NOMO-1 treated with DMSO at 0.1 percent for 48 hours (cell line): ENCODE data around the gene MPZL2.

ENCODE experiments used
- DNase-seq: peaks from one replicate; lab custom pipeline; 2025; ENCODE audit not compliant: unreplicated experiment; lab: John Stamatoyannopoulos, UW

Gene MPZL2

GRCh38 chr11:118283756-118284350, 19.8 kb upstream of the MPZL2 start:
- no peak for DNase-seq

GRCh38 chr11:118283037-118283636, 19.0 kb upstream of the MPZL2 start:
- DNase-seq: no peak

GRCh38 chr11:118282606-118283005, 18.5 kb upstream of the MPZL2 start:
- DNase-seq: no peak

- DNase-seq: no peak
Measured at GRCh38 chr11:118281284-118281683, 17.2 kb upstream of the MPZL2 start.

- DNase-seq: no peak
Measured at GRCh38 chr11:118277312-118277711, 13.2 kb upstream of the MPZL2 start.

GRCh38 chr11:118276422-118276821, 12.3 kb upstream of the MPZL2 start:
- DNase-seq: no peak

GRCh38 chr11:118275176-118275575, 11.1 kb upstream of the MPZL2 start:
- DNase-seq: no peak

- no peak for DNase-seq
Measured at GRCh38 chr11:118274186-118274585, 10.1 kb upstream of the MPZL2 start.

- no peak for DNase-seq
Measured at GRCh38 chr11:118272001-118272400, 7.9 kb upstream of the MPZL2 start.

GRCh38 chr11:118267486-118267885, 3.4 kb upstream of the MPZL2 start:
- DNase-seq: no peak

GRCh38 chr11:118265954-118266353, 1.9 kb upstream of the MPZL2 start:
- no peak for DNase-seq

- no peak for DNase-seq
Measured at GRCh38 chr11:118264569-118265465, 720 bp upstream of the MPZL2 start.

- no peak for DNase-seq
Measured at GRCh38 chr11:118263112-118263511, 985 bp downstream of the MPZL2 start.

- no peak for DNase-seq
Measured at GRCh38 chr11:118260353-118260752, 3.7 kb downstream of the MPZL2 start.

GRCh38 chr11:118259138-118259537, 5.0 kb downstream of the MPZL2 start:
- DNase-seq: no peak

GRCh38 chr11:118258410-118258809, 5.7 kb downstream of the MPZL2 start:
- no peak for DNase-seq

- peak; percentile 24 for DNase-seq
Measured at GRCh38 chr11:118252688-118253087, 11.4 kb downstream of the MPZL2 start.

- DNase-seq: peak; percentile 79
Measured at GRCh38 chr11:118251858-118252652, 12.0 kb downstream of the MPZL2 start, which contains the start of gene MPZL3. TSS of gene MPZL3 (minus strand) at chr11:118252365. CDS start at chr11:118252294, 71 bp downstream.

- DNase-seq: no peak
Measured at GRCh38 chr11:118247041-118247440, 17.1 kb downstream of the MPZL2 start.

GRCh38 chr11:118245936-118246562, 18.0 kb downstream of the MPZL2 start:
- no peak for DNase-seq
